GM12878 (cell line): ENCODE measurements around the gene FAM156B. TPM values are rescaled to one million over a fixed set of nuclear protein-coding genes. Genes with fewer than 3 reads are reported as not detected.

ENCODE experiments used
- ATAC-seq: fragments of 200-7000 bp; cut with Tn5 transposase; 3 replicates; pipeline ENCODE4 v1.9.1; 2020; ENCODE audit warnings: mild to moderate bottlenecking, moderate library complexity
- BruUV-seq: library from RNA; stranded (reverse); fragments of 400-500 nt; replicated peaks from 2 replicates; lab custom pipeline; 2021; lab: Mats Ljungman, UMichigan
- CTCF ChIA-PET: fragments of 300-600 bp; sonication (Branson Sonifier 250); formaldehyde crosslinking; extraction: SDS; loops from one replicate; lab custom pipeline; 2021; ENCODE audit warnings: inconsistent platforms; lab: Yijun Ruan, JAX
- POLR2A ChIA-PET: fragments of 350-600 bp; formaldehyde crosslinking; extraction: SDS; loops from one replicate; lab custom pipeline; 2021; ENCODE audit warnings: inconsistent platforms; lab: Charles Lee
- RAD21 ChIA-PET: fragments of 300-600 bp; sonication (Branson Sonifier 250); formaldehyde crosslinking; loops from one replicate; lab custom pipeline; 2023; ENCODE audit warnings: antibody characterized with exemption; ENCODE audit not compliant: unreplicated experiment; lab: Charles Lee
- SMC1A ChIA-PET: fragments of 300-600 bp; sonication (Branson Sonifier 250); formaldehyde crosslinking; loops from one replicate; lab custom pipeline; 2023; ENCODE audit not compliant: unreplicated experiment, uncharacterized antibody; lab: Charles Lee
- DNase-seq: peaks from one replicate; pipeline ENCODE4 v3.0.0-alpha.2; 2011; ENCODE audit warnings: low read depth, low spot score
- FAIRE-seq: peaks from 3 replicates; lab custom pipeline; 2011; peaks lifted over from hg19 to GRCh38; lab: Jason Lieb, UNC
- H2AFZ ChIP-seq: 2 replicates; pipeline ENCODE4 v1.6.0; 2011; ENCODE audit warnings: low read depth, low read length, control low read depth; ENCODE audit not compliant: control insufficient read depth
- H3K27ac ChIP-seq: 2 replicates; pipeline ENCODE4 v1.5.1; 2011; ENCODE audit warnings: control low read depth; ENCODE audit not compliant: control insufficient read depth, insufficient read depth
- H3K27me3 ChIP-seq, 2 experiments: replicated peaks in 1 of 2; 2 replicates each; pipeline versions ENCODE4 v1.6.0 to v1.6.1; 2011; ENCODE audit warnings: low read length in 1 of 2; ENCODE audit not compliant: control insufficient read depth in 2 of 2, insufficient read depth in 2 of 2
- H3K36me3 ChIP-seq, 2 experiments: 2 replicates each; pipeline ENCODE4 v1.5.1; 2011; ENCODE audit warnings: low read length in 1 of 2; ENCODE audit not compliant: control insufficient read depth in 2 of 2, insufficient read depth in 2 of 2
- H3K4me1 ChIP-seq: 2 replicates; pipeline ENCODE4 v1.6.1; 2011; ENCODE audit warnings: mild to moderate bottlenecking, low read length, moderate library complexity, mixed read lengths; ENCODE audit not compliant: control insufficient read depth, insufficient read depth
- H3K4me2 ChIP-seq: 2 replicates; pipeline ENCODE4 v1.6.0; 2011; ENCODE audit warnings: control low read depth; ENCODE audit not compliant: control insufficient read depth, insufficient read depth
- H3K4me3 ChIP-seq: fragments of 200-600 bp; sonication (generic); 2 replicates; pipeline ENCODE4 v1.5.1; 2016
- H3K79me2 ChIP-seq: 2 replicates; pipeline ENCODE4 v1.6.0; 2011; ENCODE audit warnings: low read length; ENCODE audit not compliant: control insufficient read depth, insufficient read depth
- H3K9ac ChIP-seq: 2 replicates; pipeline ENCODE4 v1.8.0; 2011; ENCODE audit warnings: low read length, control low read depth, mixed read lengths; ENCODE audit not compliant: control insufficient read depth, insufficient read depth
- H3K9me3 ChIP-seq: replicated peaks from 3 replicates; pipeline ENCODE4 v1.5.1; 2011; ENCODE audit warnings: mild to moderate bottlenecking, low read length; ENCODE audit not compliant: control insufficient read depth, insufficient read depth
- H4K20me1 ChIP-seq: 2 replicates; pipeline ENCODE4 v1.6.0; 2011; ENCODE audit not compliant: control insufficient read depth, insufficient read depth
- BACH1 ChIP-seq: fragments of 450-650 bp; IDR thresholded peaks from 2 replicates; pipeline ENCODE4 v1.6.1; 2017; ENCODE audit warnings: mild to moderate bottlenecking, borderline replicate concordance
- CHD1 ChIP-seq: IDR thresholded peaks from 2 replicates; pipeline ENCODE4 v1.6.1; 2012; ENCODE audit warnings: low read depth, low read length, improper control_type of control experiment
- CHD4 ChIP-seq: fragments of 200-600 bp; sonication (generic); IDR thresholded peaks from 2 replicates; pipeline ENCODE4 v1.6.1; 2016; ENCODE audit warnings: mild to moderate bottlenecking
- FOXM1 ChIP-seq: IDR thresholded peaks from 2 replicates; pipeline ENCODE4 v1.6.1; 2012; ENCODE audit warnings: low read depth, mild to moderate bottlenecking, inconsistent platforms, low read length, moderate library complexity
- JUND ChIP-seq: IDR thresholded peaks from 2 replicates; pipeline ENCODE4 v1.6.1; 2012; ENCODE audit warnings: low read depth, mild to moderate bottlenecking, low read length, improper control_type of control experiment, moderate library complexity
- MEF2A ChIP-seq: IDR thresholded peaks from 2 replicates; pipeline ENCODE4 v1.6.1; 2011; ENCODE audit warnings: low read depth, mild to moderate bottlenecking, low read length, moderate library complexity; ENCODE audit not compliant: insufficient read depth
- MEF2B ChIP-seq: fragments of 450-650 bp; IDR thresholded peaks from 2 replicates; pipeline ENCODE4 v1.6.1; 2018; ENCODE audit warnings: mild to moderate bottlenecking, moderate library complexity; ENCODE audit not compliant: partially characterized antibody, poor library complexity, severe bottlenecking
- NR2C1 ChIP-seq: fragments of 450-650 bp; IDR thresholded peaks from 2 replicates; pipeline ENCODE4 v1.6.1; 2017; ENCODE audit warnings: antibody characterized with exemption, mild to moderate bottlenecking, moderate library complexity
- NR2C2 ChIP-seq: IDR thresholded peaks from 2 replicates; pipeline ENCODE4 v1.6.1; 2011; ENCODE audit warnings: borderline replicate concordance, low read depth; ENCODE audit not compliant: control insufficient read depth, insufficient read length
- RFX5 ChIP-seq: IDR thresholded peaks from 2 replicates; pipeline ENCODE4 v1.6.1; 2011; ENCODE audit warnings: low read depth, low read length, improper control_type of control experiment
- SMAD5 ChIP-seq: IDR thresholded peaks from 2 replicates; pipeline ENCODE4 v1.6.1; 2016; ENCODE audit warnings: antibody characterized with exemption, low read depth
- WRNIP1 ChIP-seq: IDR thresholded peaks from 2 replicates; pipeline ENCODE4 v1.6.1; 2011; ENCODE audit warnings: low read depth, low read length, improper control_type of control experiment, borderline replicate concordance
- ZBED1 ChIP-seq: IDR thresholded peaks from 2 replicates; pipeline ENCODE4 v1.6.1; 2016; ENCODE audit warnings: borderline replicate concordance
- ZNF274 ChIP-seq: IDR thresholded peaks from one replicate; pipeline ENCODE4 v1.8.0; 2011; ENCODE audit not compliant: insufficient read length, insufficient read depth
- ZZZ3 ChIP-seq: IDR thresholded peaks from 2 replicates; pipeline ENCODE4 v1.6.1; 2011; ENCODE audit warnings: low read depth; ENCODE audit not compliant: control insufficient read depth, insufficient read length
- WGBS: methylation state at CpG from one replicate; pipeline ENCODE4 v1.1.6; 2016; ENCODE audit warnings: low lambda C conversion rate; ENCODE audit not compliant: insufficient replicate concordance, insufficient coverage; ENCODE audit errors: missing lambda C conversion rate; 5-methylcytosine and 5-hydroxymethylcytosine counted together
- in situ Hi-C: fragments of 300-500 bp; cut with MboI; formaldehyde crosslinking; loops from 9 replicates; pipeline ENCODE4 v1.14.3; 2018; ENCODE audit warnings: mixed read lengths
- intact Hi-C: fragments of 100-400 bp; cut with micrococcal nuclease; formaldehyde crosslinking; loops from one replicate; pipeline ENCODE4 v1.14.2; 2022; ENCODE audit not compliant: unreplicated experiment
- polyA plus RNA-seq, 11 experiments: library from polyadenylated mRNA; depleted of rRNA in 4 of 11; unstranded in 6 of 11; stranded (reverse) in 5 of 11; fragments of >200 nt; fragmentation: Nextera tagmentation in 4 of 11; fragmentation: Illumina TruSeq in 1 of 11; extraction: Ambion mirVana in 4 of 11; extraction: Trizol in 1 of 11; gene quantifications; 1 replicate in 1 of 11; 2 replicates in 10 of 11; pipeline versions ENCODE4 v1.2.1 to v1.2.3, GENCODE V29; 2011 to 2016; ENCODE audit warnings: inconsistent platforms in 2 of 11, missing spikeins in 2 of 11, low read depth in 1 of 11
- total RNA-seq, 4 experiments: library from RNA; depleted of rRNA in 3 of 4; stranded (reverse); fragments of >200 nt in 3 of 4; fragmentation: Illumina TruSeq in 1 of 4; extraction: Trizol in 1 of 4; gene quantifications; 2 replicates each; pipeline versions ENCODE4 v1.2.1 to v1.2.3, GENCODE V29; 2013 to 2021
- TF ChIP-seq, protein P1 (sequence below): fragments of 450-650 bp; IDR thresholded peaks from 2 replicates; pipeline ENCODE4 v1.6.1; 2017; ENCODE audit warnings: mild to moderate bottlenecking, moderate library complexity
- TF ChIP-seq, protein P2 (sequence below): IDR thresholded peaks from 2 replicates; pipeline ENCODE4 v1.6.1; 2012; ENCODE audit warnings: low read depth, low read length, improper control_type of control experiment
- TF ChIP-seq, protein P3 (sequence below): IDR thresholded peaks from 2 replicates; pipeline ENCODE4 v1.6.1; 2011; ENCODE audit warnings: mild to moderate bottlenecking, low read depth, low read length, moderate library complexity; ENCODE audit not compliant: insufficient replicate concordance

FAM156B gene
- total and polyA plus RNA-seq, 10 of the 15 experiments (the other 5 are each of a cell fraction or from before 2014, with no cell fraction given) = 0.53 to 27.9 (median 16.8) TPM

DNA sequence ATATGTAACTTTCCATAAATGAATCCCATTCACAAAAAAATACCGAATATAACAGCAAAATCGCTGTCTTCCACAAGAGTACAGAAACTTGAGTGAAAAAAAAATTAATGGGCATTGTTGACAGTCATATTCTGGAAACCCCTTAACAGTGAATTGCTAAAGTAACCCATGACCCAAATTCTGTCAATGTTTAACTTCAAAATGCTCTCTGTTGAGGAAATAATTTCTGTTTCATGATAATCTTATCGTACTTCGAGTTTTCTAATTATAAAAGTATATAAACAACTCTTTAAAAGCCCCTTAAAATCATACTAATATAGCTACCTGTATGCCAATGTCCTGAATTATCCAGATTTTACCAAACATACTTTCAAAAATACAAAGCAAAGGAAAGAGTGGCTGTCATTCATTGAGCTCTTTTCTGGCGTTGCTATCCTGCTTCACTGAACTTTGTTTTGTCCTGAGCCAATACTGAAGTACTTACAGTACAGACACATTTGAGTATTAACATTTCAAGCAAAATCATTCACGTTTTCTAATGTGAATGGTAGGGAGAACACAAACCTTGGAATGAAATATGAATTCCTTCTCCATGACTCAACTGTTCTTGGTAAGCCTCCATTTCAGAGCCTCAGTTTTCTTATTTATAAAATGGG is 31.7 kb upstream of the FAM156B start:
- no peak overlapping the region for H3K27ac ChIP-seq
- BruUV-seq = no TSS peak
- H3K4me2 ChIP-seq = no peak overlapping the region
- no peak overlapping the region for H3K4me3 ChIP-seq
- H3K36me3 ChIP-seq = no peaks in the 10 kb centered on the region
- RAD21 ChIA-PET = no interaction called here
- no peaks in the 10 kb centered on the region for H3K9me3 ChIP-seq
- no peak overlapping the region for H3K9ac ChIP-seq
- H3K27me3 ChIP-seq = no peaks in the 10 kb centered on the region; a peak in 1 of 4 replicates
- CTCF ChIA-PET = no interaction called here
- in situ Hi-C loops (no loop called here), intact Hi-C loops (no loop called here)
- no peak for FAIRE-seq
- DNase-seq = no peak
- H3K4me1 ChIP-seq = no peaks in the 10 kb centered on the region
- H3K79me2 ChIP-seq = no peaks in the 10 kb centered on the region
- SMC1A ChIA-PET = no interaction called here
- POLR2A ChIA-PET = no interaction called here
- H2AFZ ChIP-seq = no peak overlapping the region
- no peak for TF ChIP-seq JUND
- no peak for TF ChIP-seq CHD1
- no peak for TF ChIP-seq CHD4
- TF ChIP-seq BACH1 = no peak
- no peak for TF ChIP-seq NR2C1
- no peak for TF ChIP-seq MEF2B
- TF ChIP-seq WRNIP1 = no peak
- no peak for TF ChIP-seq ZBED1
- TF ChIP-seq SMAD5 = no peak
- no peak for TF ChIP-seq MEF2A
- TF ChIP-seq, protein P1, sequence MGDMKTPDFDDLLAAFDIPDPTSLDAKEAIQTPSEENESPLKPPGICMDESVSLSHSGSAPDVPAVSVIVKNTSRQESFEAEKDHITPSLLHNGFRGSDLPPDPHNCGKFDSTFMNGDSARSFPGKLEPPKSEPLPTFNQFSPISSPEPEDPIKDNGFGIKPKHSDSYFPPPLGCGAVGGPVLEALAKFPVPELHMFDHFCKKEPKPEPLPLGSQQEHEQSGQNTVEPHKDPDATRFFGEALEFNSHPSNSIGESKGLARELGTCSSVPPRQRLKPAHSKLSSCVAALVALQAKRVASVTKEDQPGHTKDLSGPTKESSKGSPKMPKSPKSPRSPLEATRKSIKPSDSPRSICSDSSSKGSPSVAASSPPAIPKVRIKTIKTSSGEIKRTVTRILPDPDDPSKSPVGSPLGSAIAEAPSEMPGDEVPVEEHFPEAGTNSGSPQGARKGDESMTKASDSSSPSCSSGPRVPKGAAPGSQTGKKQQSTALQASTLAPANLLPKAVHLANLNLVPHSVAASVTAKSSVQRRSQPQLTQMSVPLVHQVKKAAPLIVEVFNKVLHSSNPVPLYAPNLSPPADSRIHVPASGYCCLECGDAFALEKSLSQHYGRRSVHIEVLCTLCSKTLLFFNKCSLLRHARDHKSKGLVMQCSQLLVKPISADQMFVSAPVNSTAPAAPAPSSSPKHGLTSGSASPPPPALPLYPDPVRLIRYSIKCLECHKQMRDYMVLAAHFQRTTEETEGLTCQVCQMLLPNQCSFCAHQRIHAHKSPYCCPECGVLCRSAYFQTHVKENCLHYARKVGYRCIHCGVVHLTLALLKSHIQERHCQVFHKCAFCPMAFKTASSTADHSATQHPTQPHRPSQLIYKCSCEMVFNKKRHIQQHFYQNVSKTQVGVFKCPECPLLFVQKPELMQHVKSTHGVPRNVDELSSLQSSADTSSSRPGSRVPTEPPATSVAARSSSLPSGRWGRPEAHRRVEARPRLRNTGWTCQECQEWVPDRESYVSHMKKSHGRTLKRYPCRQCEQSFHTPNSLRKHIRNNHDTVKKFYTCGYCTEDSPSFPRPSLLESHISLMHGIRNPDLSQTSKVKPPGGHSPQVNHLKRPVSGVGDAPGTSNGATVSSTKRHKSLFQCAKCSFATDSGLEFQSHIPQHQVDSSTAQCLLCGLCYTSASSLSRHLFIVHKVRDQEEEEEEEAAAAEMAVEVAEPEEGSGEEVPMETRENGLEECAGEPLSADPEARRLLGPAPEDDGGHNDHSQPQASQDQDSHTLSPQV = no peak
- TF ChIP-seq ZNF274 = no peak
- no peak for TF ChIP-seq RFX5
- TF ChIP-seq, protein P2, sequence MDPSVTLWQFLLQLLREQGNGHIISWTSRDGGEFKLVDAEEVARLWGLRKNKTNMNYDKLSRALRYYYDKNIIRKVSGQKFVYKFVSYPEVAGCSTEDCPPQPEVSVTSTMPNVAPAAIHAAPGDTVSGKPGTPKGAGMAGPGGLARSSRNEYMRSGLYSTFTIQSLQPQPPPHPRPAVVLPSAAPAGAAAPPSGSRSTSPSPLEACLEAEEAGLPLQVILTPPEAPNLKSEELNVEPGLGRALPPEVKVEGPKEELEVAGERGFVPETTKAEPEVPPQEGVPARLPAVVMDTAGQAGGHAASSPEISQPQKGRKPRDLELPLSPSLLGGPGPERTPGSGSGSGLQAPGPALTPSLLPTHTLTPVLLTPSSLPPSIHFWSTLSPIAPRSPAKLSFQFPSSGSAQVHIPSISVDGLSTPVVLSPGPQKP = no peak
- no peak for TF ChIP-seq ZZZ3
- TF ChIP-seq NR2C2 = no peak
- TF ChIP-seq FOXM1 = no peak
- TF ChIP-seq, protein P3, sequence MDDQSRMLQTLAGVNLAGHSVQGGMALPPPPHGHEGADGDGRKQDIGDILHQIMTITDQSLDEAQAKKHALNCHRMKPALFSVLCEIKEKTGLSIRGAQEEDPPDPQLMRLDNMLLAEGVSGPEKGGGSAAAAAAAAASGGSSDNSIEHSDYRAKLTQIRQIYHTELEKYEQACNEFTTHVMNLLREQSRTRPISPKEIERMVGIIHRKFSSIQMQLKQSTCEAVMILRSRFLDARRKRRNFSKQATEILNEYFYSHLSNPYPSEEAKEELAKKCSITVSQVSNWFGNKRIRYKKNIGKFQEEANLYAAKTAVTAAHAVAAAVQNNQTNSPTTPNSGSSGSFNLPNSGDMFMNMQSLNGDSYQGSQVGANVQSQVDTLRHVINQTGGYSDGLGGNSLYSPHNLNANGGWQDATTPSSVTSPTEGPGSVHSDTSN = no peak
- TF ChIP-seq, all 136 proteins: peak for 0
- no peaks in the 10 kb centered on the region for H4K20me1 ChIP-seq
- ATAC-seq = no peak
- 6% methylated on average over 6 of the region's 6 CpGs for WGBS
